RPMI7951 (cell line): ENCODE measurements around the gene DYRK4. TPM values are rescaled to one million over a fixed set of nuclear protein-coding genes. Genes with fewer than 3 reads are reported as not detected.

Experiments used
- DNase-seq: peaks from one replicate; pipeline ENCODE4 v3.0.0-alpha.2; 2012; ENCODE audit warnings: low read depth
- total RNA-seq: library from RNA; depleted of rRNA; stranded (reverse); fragments of >200 nt; shearing (Covaris generic); gene quantifications from 2 replicates; pipeline ENCODE4 v1.2.3, GENCODE V29; 2014

Gene DYRK4
- total RNA-seq, 1 experiment from 2014 or later = 54.5 TPM

GRCh38 chr12:4564818-4565217, 2.8 kb downstream of the DYRK4 start:
- no peak for DNase-seq

GRCh38 chr12:4566474-4566873, 4.5 kb downstream of the DYRK4 start:
- DNase-seq = no peak

- no peak for DNase-seq
These were observed 5.3 kb downstream of the DYRK4 start for GRCh38 chr12:4567073-4567881.

- no peak for DNase-seq
These were observed 7.3 kb downstream of the DYRK4 start for GRCh38 chr12:4569261-4569660.

- DNase-seq = no peak
These were observed 10.7 kb downstream of the DYRK4 start for GRCh38 chr12:4572680-4573079.

GRCh38 chr12:4579305-4580102, 17.5 kb downstream of the DYRK4 start:
- peak; percentile 37 for DNase-seq

GRCh38 chr12:4580281-4580688, 18.3 kb downstream of the DYRK4 start:
- no peak for DNase-seq

- DNase-seq = no peak
These were observed 22.3 kb downstream of the DYRK4 start for GRCh38 chr12:4584281-4584680.

- no peak for DNase-seq
These were observed 22.9 kb downstream of the DYRK4 start for GRCh38 chr12:4584896-4585295.

GRCh38 chr12:4586500-4586899, 24.5 kb downstream of the DYRK4 start:
- no peak for DNase-seq

- no peak for DNase-seq
These were observed 25.1 kb downstream of the DYRK4 start for GRCh38 chr12:4587108-4587507.

- no peak for DNase-seq
These were observed 26.9 kb downstream of the DYRK4 start for GRCh38 chr12:4588916-4589315.

GRCh38 chr12:4589941-4590340, 27.9 kb downstream of the DYRK4 start:
- no peak for DNase-seq

- no peak for DNase-seq
These were observed 29.2 kb downstream of the DYRK4 start for GRCh38 chr12:4591180-4591687.

- DNase-seq = no peak
These were observed 33.9 kb downstream of the DYRK4 start for GRCh38 chr12:4595881-4596280.

- DNase-seq = no peak
These were observed 41.4 kb downstream of the DYRK4 start for GRCh38 chr12:4603421-4603820.

- DNase-seq = no peak
These were observed 41.9 kb downstream of the DYRK4 start for GRCh38 chr12:4603946-4604345.

- peak; percentile 81 for DNase-seq
These were observed 42.7 kb downstream of the DYRK4 start for GRCh38 chr12:4604684-4605193.

- DNase-seq = no peak
These were observed 45.0 kb downstream of the DYRK4 start for GRCh38 chr12:4607056-4607455.

- DNase-seq = no peak
These were observed 47.1 kb downstream of the DYRK4 start for GRCh38 chr12:4609071-4609470.

- DNase-seq = no peak
These were observed 48.5 kb downstream of the DYRK4 start for GRCh38 chr12:4610481-4610880.

- DNase-seq = no peak
These were observed 53.7 kb downstream of the DYRK4 start for GRCh38 chr12:4615667-4616066.

- no peak for DNase-seq
These were observed 59.5 kb downstream of the DYRK4 start for GRCh38 chr12:4621511-4621910.
